ENCODE data around the gene ITGA11.

The ITGA11 gene

GRCh38 chr15:68330901-68331300 is 101.1 kb downstream of the ITGA11 start:
- H3K9ac ChIP-seq (ENCODE audit: low read depth, low read length) = peak overlapping the region; percentile 16; the same call in 1 of the 2 replicates
- no peaks in the 10 kb centered on the region for H3K9me3 ChIP-seq (ENCODE audit: insufficient read depth, low read depth, low read length)
- H3K27me3 ChIP-seq (ENCODE audit: insufficient read depth, low read length) = no peaks in the 10 kb centered on the region
- WGBS = 15% methylated on average over 10 of the region's 10 CpGs
- H3K4me1 ChIP-seq (ENCODE audit: insufficient read depth, low read length) = peaks cover 17% of the 10 kb centered on the region
- H3K36me3 ChIP-seq (ENCODE audit: insufficient read depth, low read length) = no peaks in the 10 kb centered on the region
- peak overlapping the region; percentile 17; the same call in 1 of the 2 replicates for H3K4me3 ChIP-seq (ENCODE audit: low read length)
- peak overlapping the region; percentile 53; the same call in 1 of the 2 replicates for H3K27ac ChIP-seq (ENCODE audit: low read depth, low read length)

- Histone ChIP-seq H3K27me3 (ENCODE audit: insufficient read depth, low read length) (no peaks in the 10 kb centered on the region), H3K9ac (ENCODE audit: low read depth, low read length) (no peak overlapping the region; the same call in 1 of the 2 replicates), H3K4me3 (ENCODE audit: low read length) (peak overlapping the region; percentile 17; the same call in 1 of the 2 replicates), H3K36me3 (ENCODE audit: insufficient read depth, low read length) (no peaks in the 10 kb centered on the region), H3K27ac (ENCODE audit: low read depth, low read length) (peak overlapping the region; percentile 53; the same call in 1 of the 2 replicates), H3K9me3 (ENCODE audit: insufficient read depth, low read depth, low read length) (no peaks in the 10 kb centered on the region), H3K4me1 (ENCODE audit: insufficient read depth, low read length) (peaks cover 17% of the 10 kb centered on the region)
- 50% methylated on average over 5 of the region's 6 CpGs for WGBS
Observed at GRCh38 chr15:68330416-68330815, 101.5 kb downstream of the ITGA11 start.

GRCh38 chr15:68328964-68329363 is 103.0 kb downstream of the ITGA11 start:
- Histone ChIP-seq H3K27ac (ENCODE audit: low read depth, low read length) (no peak overlapping the region), H3K27me3 (ENCODE audit: insufficient read depth, low read length) (no peaks in the 10 kb centered on the region), H3K9me3 (ENCODE audit: insufficient read depth, low read depth, low read length) (no peaks in the 10 kb centered on the region), H3K9ac (ENCODE audit: low read depth, low read length) (no peak overlapping the region), H3K4me3 (ENCODE audit: low read length) (no peak overlapping the region), H3K36me3 (ENCODE audit: insufficient read depth, low read length) (no peaks in the 10 kb centered on the region), H3K4me1 (ENCODE audit: insufficient read depth, low read length) (peaks cover 17% of the 10 kb centered on the region)
- WGBS = 94% methylated on average over 3 of the region's 3 CpGs

- H3K4me1 ChIP-seq (ENCODE audit: insufficient read depth, low read length) = peaks cover 17% of the 10 kb centered on the region
- no peaks in the 10 kb centered on the region for H3K36me3 ChIP-seq (ENCODE audit: insufficient read depth, low read length)
- no peak overlapping the region for H3K4me3 ChIP-seq (ENCODE audit: low read length)
- no peaks in the 10 kb centered on the region for H3K27me3 ChIP-seq (ENCODE audit: insufficient read depth, low read length)
- WGBS = 74% methylated on average over 8 of the region's 8 CpGs
- no peaks in the 10 kb centered on the region for H3K9me3 ChIP-seq (ENCODE audit: insufficient read depth, low read depth, low read length)
- no peak overlapping the region for H3K27ac ChIP-seq (ENCODE audit: low read depth, low read length)
- no peak overlapping the region for H3K9ac ChIP-seq (ENCODE audit: low read depth, low read length)
Observed at GRCh38 chr15:68328443-68328842, 103.5 kb downstream of the ITGA11 start.

- H3K4me3 ChIP-seq (ENCODE audit: low read length) = no peak overlapping the region
- no peaks in the 10 kb centered on the region for H3K27me3 ChIP-seq (ENCODE audit: insufficient read depth, low read length)
- H3K27ac ChIP-seq (ENCODE audit: low read depth, low read length) = no peak overlapping the region
- no peak overlapping the region for H3K9ac ChIP-seq (ENCODE audit: low read depth, low read length)
- 82% methylated on average over 11 of the region's 11 CpGs for WGBS
- no peaks in the 10 kb centered on the region for H3K9me3 ChIP-seq (ENCODE audit: insufficient read depth, low read depth, low read length)
- H3K4me1 ChIP-seq (ENCODE audit: insufficient read depth, low read length) = peaks cover 17% of the 10 kb centered on the region
- H3K36me3 ChIP-seq (ENCODE audit: insufficient read depth, low read length) = no peaks in the 10 kb centered on the region
Observed at GRCh38 chr15:68326711-68327354, 105.1 kb downstream of the ITGA11 start.

- Histone ChIP-seq H3K4me3 (ENCODE audit: low read length) (no peak overlapping the region), H3K9me3 (ENCODE audit: insufficient read depth, low read depth, low read length) (no peaks in the 10 kb centered on the region), H3K4me1 (ENCODE audit: insufficient read depth, low read length) (peaks cover 9% of the 10 kb centered on the region), H3K36me3 (ENCODE audit: insufficient read depth, low read length) (no peaks in the 10 kb centered on the region), H3K9ac (ENCODE audit: low read depth, low read length) (no peak overlapping the region), H3K27ac (ENCODE audit: low read depth, low read length) (no peak overlapping the region), H3K27me3 (ENCODE audit: insufficient read depth, low read length) (no peaks in the 10 kb centered on the region)
- 90% methylated on average over 4 of the region's 4 CpGs for WGBS
Observed at GRCh38 chr15:68325726-68326125, 106.2 kb downstream of the ITGA11 start.

- Histone ChIP-seq H3K9me3 (ENCODE audit: insufficient read depth, low read depth, low read length) (no peaks in the 10 kb centered on the region), H3K4me3 (ENCODE audit: low read length) (no peak overlapping the region), H3K9ac (ENCODE audit: low read depth, low read length) (no peak overlapping the region), H3K27me3 (ENCODE audit: insufficient read depth, low read length) (no peaks in the 10 kb centered on the region), H3K36me3 (ENCODE audit: insufficient read depth, low read length) (no peaks in the 10 kb centered on the region), H3K4me1 (ENCODE audit: insufficient read depth, low read length) (no peaks in the 10 kb centered on the region), H3K27ac (ENCODE audit: low read depth, low read length) (no peak overlapping the region)
- 82% methylated on average over 8 of the region's 9 CpGs for WGBS
Observed at GRCh38 chr15:68322796-68323195, 109.2 kb downstream of the ITGA11 start.

GRCh38 chr15:68321229-68321628 is 110.7 kb downstream of the ITGA11 start:
- Histone ChIP-seq H3K9me3 (ENCODE audit: insufficient read depth, low read depth, low read length) (no peaks in the 10 kb centered on the region), H3K36me3 (ENCODE audit: insufficient read depth, low read length) (no peaks in the 10 kb centered on the region), H3K27ac (ENCODE audit: low read depth, low read length) (no peak overlapping the region), H3K4me1 (ENCODE audit: insufficient read depth, low read length) (no peaks in the 10 kb centered on the region), H3K9ac (ENCODE audit: low read depth, low read length) (no peak overlapping the region), H3K4me3 (ENCODE audit: low read length) (no peak overlapping the region), H3K27me3 (ENCODE audit: insufficient read depth, low read length) (no peaks in the 10 kb centered on the region)
- WGBS = 89% methylated on average over 7 of the region's 7 CpGs

GRCh38 chr15:68319997-68320396 is 112.0 kb downstream of the ITGA11 start:
- H3K4me1 ChIP-seq (ENCODE audit: insufficient read depth, low read length) = peaks cover 7% of the 10 kb centered on the region
- 96% methylated on average over 12 of the region's 12 CpGs for WGBS
- no peaks in the 10 kb centered on the region for H3K27me3 ChIP-seq (ENCODE audit: insufficient read depth, low read length)
- H3K9ac ChIP-seq (ENCODE audit: low read depth, low read length) = no peak overlapping the region
- no peaks in the 10 kb centered on the region for H3K36me3 ChIP-seq (ENCODE audit: insufficient read depth, low read length)
- no peak overlapping the region for H3K4me3 ChIP-seq (ENCODE audit: low read length)
- H3K9me3 ChIP-seq (ENCODE audit: insufficient read depth, low read depth, low read length) = no peaks in the 10 kb centered on the region
- H3K27ac ChIP-seq (ENCODE audit: low read depth, low read length) = no peak overlapping the region

- no peaks in the 10 kb centered on the region for H3K27me3 ChIP-seq (ENCODE audit: insufficient read depth, low read length)
- WGBS = 93% methylated on average over 18 of the region's 18 CpGs
- H3K9me3 ChIP-seq (ENCODE audit: insufficient read depth, low read depth, low read length) = no peaks in the 10 kb centered on the region
Observed at GRCh38 chr15:68318931-68319909, 112.7 kb downstream of the ITGA11 start.

More at GRCh38 chr15:68318931-68319909, 112.7 kb downstream of the ITGA11 start:
- no peaks in the 10 kb centered on the region for H3K36me3 ChIP-seq (ENCODE audit: insufficient read depth, low read length)
- peaks cover 7% of the 10 kb centered on the region for H3K4me1 ChIP-seq (ENCODE audit: insufficient read depth, low read length)
- no peak overlapping the region for H3K4me3 ChIP-seq (ENCODE audit: low read length)
- no peak overlapping the region for H3K27ac ChIP-seq (ENCODE audit: low read depth, low read length)
- H3K9ac ChIP-seq (ENCODE audit: low read depth, low read length) = no peak overlapping the region
